GM12864 (cell line): ENCODE results near the gene DDN.

ENCODE experiments used
- DNase-seq: peaks from one replicate; pipeline ENCODE4 v3.0.0-alpha.2; 2011; ENCODE audit warnings: low read depth
- H3K4me3 ChIP-seq: 2 replicates; pipeline ENCODE4 v1.5.1; 2011; ENCODE audit warnings: mild to moderate bottlenecking, low read depth, low read length, control low read depth
- CTCF ChIP-seq: IDR thresholded peaks from 2 replicates; pipeline ENCODE4 v1.5.1; 2011; ENCODE audit warnings: low read depth, mild to moderate bottlenecking, moderate library complexity, low read length, control low read depth, inconsistent platforms; ENCODE audit errors: missing control alignments

Gene DDN

GRCh38 chr12:49037111-49037946 lies 38.2 kb upstream of the DDN start:
- TF ChIP-seq CTCF = no peak
- H3K4me3 ChIP-seq = no peak overlapping the region
- DNase-seq = no peak

- no peak for TF ChIP-seq CTCF
- no peak for DNase-seq
Observed at GRCh38 chr12:49036029-49036428, 36.9 kb upstream of the DDN start.

GRCh38 chr12:49034286-49034622 lies 35.1 kb upstream of the DDN start:
- DNase-seq = no peak
- H3K4me3 ChIP-seq = no peak overlapping the region
- no peak for TF ChIP-seq CTCF

More at GRCh38 chr12:49036029-49036428, 36.9 kb upstream of the DDN start:
- H3K4me3 ChIP-seq = no peak overlapping the region

- no peak for TF ChIP-seq CTCF
- DNase-seq = no peak
- H3K4me3 ChIP-seq = no peak overlapping the region
Observed at GRCh38 chr12:49033611-49034285, 34.6 kb upstream of the DDN start.

GRCh38 chr12:49032679-49033447 lies 33.7 kb upstream of the DDN start:
- no peak overlapping the region for H3K4me3 ChIP-seq
- no peak for DNase-seq
- TF ChIP-seq CTCF = no peak

GRCh38 chr12:49032276-49032675 lies 33.1 kb upstream of the DDN start:
- H3K4me3 ChIP-seq = no peak overlapping the region
- no peak for DNase-seq
- no peak for TF ChIP-seq CTCF
